IPS DF 19.7 (cell line): ENCODE data around the gene GIPC3.

ENCODE experiments used
- DNase-seq: peaks from one replicate; pipeline ENCODE4 v3.0.0-alpha.2; 2013; ENCODE audit warnings: low read depth, low spot score

GIPC3 gene

GRCh38 chr19:3585301-3586126 is at the start of gene GIPC3:
Gene GIPC3 (plus strand): TSS chr19:3585478. CDS start chr19:3585598, 120 bp downstream.
- DNase-seq: no peak

- DNase-seq: no peak
Observed at GRCh38 chr19:3535563-3535965, 49.7 kb upstream of the GIPC3 start.

DNA sequence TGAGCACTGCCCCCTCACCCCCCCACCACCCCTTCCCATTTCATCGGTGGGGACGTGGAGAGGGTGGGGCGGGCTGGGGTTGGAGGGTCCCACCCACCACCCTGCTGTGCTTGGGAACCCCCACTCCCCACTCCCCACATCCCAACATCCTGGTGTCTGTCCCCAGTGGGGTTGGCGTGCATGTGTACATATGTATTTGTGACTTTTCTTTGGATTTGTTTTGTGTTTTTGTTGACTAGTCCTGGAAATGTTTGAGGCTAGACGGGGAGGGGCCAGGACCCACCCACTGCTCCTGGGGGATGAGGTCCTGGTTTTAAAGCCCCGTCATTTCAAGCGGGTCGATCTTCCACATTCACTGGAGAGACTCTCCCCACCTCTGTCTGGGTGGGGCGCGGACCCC is 49.3 kb upstream of the GIPC3 start:
- DNase-seq: no peak

- no peak for DNase-seq
Observed at GRCh38 chr19:3536429-3537100, 48.7 kb upstream of the GIPC3 start.

- no peak for DNase-seq
Observed at GRCh38 chr19:3537101-3537437, 48.2 kb upstream of the GIPC3 start.

- no peak for DNase-seq
Observed at GRCh38 chr19:3537438-3538240, 47.6 kb upstream of the GIPC3 start.

DNA sequence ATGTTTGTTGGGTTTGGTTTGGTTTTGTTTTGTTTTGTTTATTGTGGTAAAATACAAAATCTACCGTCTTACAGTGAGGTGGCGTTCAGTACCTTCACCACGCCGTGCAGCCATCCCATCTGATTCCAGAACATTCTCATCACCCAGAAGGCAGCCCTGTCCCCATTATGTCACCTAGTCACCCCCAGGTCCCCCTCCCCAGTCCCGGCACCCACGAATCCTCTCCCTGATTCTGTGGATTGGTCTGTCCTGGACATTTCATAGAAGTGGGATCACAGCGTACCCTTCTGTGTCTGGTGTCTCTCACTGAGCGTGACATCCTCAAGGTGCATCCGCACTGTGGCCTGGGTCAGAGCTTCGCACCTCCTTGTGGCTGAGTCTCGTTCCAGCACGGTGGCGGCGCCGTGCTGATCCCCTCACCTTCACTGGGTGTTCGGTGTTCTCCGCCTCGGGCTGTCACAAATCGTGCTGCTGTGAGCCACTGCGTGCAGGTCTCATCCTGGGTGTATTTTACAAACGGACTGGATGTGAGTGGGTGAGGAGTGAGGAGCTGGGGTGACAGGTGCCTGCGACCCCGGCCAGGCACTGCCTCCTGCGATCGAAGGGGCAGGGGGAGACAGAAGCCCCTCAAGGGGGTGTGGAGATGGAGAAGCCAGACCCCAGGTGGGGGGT is 46.9 kb upstream of the GIPC3 start:
- no peak for DNase-seq

- DNase-seq: no peak
Observed at GRCh38 chr19:3538965-3539755, 46.1 kb upstream of the GIPC3 start, which contains the start of gene TEKTIP1. Gene TEKTIP1 (plus strand): TSS chr19:3539174. CDS start chr19:3539178, 4 bp downstream.

GRCh38 chr19:3539756-3540118 is 45.5 kb upstream of the GIPC3 start:
- DNase-seq: no peak

DNA sequence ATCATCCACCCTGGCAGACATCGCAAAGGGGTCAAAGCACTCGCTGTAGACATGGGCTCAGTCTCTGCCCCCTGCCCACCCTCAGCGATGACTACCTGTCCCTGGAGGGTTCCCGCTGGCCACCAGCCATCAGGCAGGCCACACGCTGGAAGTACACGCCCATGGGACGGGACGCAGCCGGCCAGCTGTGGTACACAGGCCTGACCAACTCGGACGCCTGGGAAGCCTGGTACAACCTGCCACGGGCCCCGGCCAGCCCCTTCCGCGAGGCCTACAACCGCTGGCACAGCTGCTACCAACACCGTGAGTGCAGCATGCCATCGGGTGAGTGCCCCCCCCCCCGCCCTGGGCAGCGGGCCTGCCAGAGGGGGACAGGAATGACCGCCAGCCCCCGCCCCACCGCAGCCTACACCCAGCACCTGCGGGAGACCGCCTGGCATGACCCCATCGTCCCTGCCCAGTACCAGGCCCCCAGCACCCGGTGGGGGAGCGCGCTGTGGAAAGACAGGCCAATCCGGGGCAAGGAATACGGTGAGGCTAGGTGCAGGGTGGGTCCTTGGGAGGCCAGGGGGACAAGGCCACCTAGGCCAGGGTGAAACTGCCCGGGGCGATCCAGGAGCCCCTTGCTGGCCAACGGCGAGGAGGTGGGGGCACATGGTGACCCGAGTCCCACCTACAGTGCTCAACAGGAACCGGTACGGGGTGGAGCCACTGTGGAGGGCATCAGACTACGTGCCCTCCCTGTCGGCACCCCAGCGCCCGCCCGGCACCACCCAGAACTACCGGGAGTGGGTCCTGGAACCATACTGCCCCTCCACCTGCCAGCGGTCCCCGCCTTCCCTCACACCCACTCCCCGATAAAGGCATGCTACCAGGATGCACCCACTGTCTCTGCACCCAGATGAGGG is 41.9 kb upstream of the GIPC3 start:
- no peak for DNase-seq

GRCh38 chr19:3544058-3544376 is 41.3 kb upstream of the GIPC3 start:
- no peak for DNase-seq

DNA sequence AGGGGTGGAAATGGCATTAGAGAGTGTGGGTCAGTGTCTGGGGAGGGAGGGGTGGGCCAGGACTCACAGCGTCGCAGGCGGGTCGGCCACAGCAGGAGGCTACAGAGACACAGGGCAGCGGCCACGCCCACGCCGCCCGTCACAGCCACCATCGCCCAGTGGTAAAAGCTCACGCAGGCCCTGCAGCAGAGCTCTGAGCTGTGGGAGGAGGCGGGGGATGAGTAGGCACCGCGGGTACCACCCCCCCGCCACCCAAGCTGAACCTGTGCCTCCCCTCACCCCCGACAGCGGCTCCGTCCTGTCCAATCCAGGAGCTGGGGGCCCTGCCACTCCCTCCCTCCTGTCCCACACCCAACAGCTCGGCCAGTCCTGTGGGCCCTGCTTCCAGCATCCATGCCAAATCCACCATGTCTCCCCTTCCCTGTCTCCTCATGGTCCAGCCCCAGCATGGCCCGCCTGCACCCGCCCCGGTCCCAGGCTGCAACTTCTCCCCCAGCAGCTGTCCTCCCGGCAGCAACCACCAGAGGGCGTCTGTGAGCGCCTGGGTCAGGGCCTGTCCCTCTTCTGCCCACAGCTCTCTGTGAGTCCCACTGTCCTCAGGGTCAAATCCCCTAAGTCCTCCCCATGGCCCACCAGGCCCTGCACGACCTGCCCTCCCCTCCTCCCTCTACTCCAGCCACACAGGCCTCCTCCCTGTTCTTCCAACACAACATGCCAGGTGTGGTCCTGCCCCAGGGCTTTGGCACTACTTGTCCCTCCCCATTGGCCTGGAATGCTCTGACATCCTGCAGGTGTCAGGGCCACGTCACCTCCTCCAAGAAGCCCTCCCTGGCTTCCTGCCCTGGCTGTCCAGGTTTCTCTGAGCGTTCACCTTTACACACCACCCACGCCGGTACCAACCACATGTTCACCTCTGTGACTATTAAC is 40.3 kb upstream of the GIPC3 start:
- DNase-seq: no peak

GRCh38 chr19:3545669-3546034 is 39.6 kb upstream of the GIPC3 start:
- no peak for DNase-seq

DNA sequence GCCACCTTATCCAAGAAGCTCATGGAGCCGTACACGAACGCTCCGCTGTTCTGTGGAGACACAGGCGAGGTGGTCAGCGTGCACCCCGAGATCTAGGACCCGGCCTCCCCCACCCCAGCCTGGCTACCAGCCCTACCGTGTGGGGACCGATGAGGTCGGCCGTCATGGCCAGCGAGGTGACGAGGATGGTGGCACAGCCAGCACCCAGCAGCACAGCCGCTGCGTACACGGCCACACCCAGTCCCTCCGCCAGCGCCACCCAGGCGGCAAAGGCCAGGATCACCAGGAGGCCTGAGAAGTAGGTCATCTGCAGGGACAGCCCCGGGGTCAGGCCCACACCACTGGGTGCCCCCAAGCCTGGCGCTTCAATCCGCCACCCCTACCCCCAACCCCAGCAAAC is 39.2 kb upstream of the GIPC3 start:
- DNase-seq: no peak

GRCh38 chr19:3547301-3547731 is 38.0 kb upstream of the GIPC3 start:
- no peak for DNase-seq

GRCh38 chr19:3547767-3548282 is 37.5 kb upstream of the GIPC3 start:
- no peak for DNase-seq

GRCh38 chr19:3548606-3549005 is 36.7 kb upstream of the GIPC3 start:
- DNase-seq: no peak

DNA sequence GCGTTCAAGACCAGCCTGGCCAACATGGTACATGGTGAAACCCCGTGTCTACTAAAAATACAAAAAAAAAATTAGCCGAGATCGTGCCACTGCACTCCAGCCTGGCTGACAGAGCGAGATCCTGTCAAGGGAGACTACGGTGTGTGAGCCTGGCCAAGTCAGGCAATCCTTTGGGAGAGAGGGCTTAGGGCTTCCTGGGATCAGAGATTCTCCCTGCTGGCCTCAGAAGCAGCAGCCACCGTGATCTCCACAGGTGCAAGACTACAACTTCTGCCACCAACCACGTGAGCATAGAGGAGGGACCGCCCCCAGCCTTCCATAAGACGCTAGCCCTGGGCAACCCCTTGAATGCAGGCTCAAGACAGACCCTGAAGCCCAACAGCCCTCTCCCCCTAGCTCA is 35.5 kb upstream of the GIPC3 start:
- no peak for DNase-seq
